ENCODE measurements around the gene LRRC15.

DNA sequence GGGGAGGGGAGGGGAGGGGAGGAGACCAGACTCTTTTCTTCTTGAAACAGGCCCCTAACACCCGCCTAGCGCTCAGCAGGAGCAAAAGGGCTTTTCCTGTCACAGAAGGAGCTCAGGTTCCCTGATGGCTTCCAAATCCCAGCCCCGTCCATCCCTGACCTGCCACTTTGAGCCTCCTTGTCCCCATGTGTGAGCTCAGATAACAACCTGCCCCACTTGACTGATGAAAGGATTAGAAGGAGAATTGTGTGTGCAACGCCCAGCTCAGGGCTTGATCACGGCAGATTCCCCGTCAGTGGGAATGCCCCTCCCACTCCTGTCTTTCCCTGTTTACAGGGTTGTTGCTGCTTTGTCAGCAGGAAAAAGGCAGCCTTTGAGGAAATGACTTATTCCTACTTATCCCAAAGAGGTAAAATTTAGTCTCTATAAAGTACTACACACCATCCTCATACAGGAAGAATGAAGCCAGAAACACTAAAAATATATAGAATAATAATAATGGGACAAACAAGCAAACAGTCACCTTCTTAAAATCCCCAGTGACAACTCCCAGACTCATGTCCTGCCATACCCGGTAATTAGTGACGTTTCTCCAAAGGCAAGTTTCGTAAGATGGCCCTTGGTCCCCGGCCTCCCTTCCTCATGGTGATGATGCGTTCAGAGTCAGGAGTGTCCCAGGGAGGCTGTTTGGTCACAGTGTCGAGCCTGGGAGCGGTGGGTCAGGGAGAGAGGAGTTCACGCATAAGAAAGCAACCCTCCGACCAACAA lies 6.1 kb upstream of the LRRC15 start:
- TF ChIP-seq, protein P1, sequence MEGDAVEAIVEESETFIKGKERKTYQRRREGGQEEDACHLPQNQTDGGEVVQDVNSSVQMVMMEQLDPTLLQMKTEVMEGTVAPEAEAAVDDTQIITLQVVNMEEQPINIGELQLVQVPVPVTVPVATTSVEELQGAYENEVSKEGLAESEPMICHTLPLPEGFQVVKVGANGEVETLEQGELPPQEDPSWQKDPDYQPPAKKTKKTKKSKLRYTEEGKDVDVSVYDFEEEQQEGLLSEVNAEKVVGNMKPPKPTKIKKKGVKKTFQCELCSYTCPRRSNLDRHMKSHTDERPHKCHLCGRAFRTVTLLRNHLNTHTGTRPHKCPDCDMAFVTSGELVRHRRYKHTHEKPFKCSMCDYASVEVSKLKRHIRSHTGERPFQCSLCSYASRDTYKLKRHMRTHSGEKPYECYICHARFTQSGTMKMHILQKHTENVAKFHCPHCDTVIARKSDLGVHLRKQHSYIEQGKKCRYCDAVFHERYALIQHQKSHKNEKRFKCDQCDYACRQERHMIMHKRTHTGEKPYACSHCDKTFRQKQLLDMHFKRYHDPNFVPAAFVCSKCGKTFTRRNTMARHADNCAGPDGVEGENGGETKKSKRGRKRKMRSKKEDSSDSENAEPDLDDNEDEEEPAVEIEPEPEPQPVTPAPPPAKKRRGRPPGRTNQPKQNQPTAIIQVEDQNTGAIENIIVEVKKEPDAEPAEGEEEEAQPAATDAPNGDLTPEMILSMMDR (conservative IDR thresholded peaks at IDR 0.05; ENCODE audit: low read length) = no peak
- no peak for TF ChIP-seq EZH2phosphoT487 (IDR thresholded peaks at IDR 0.05; ENCODE audit: borderline replicate concordance, low read depth, low read length)
